Large intestine (tissue), 12 donors: ENCODE measurements around the gene ATP5PD. TPM values are rescaled to one million over a fixed set of nuclear protein-coding genes. Genes with fewer than 3 reads are reported as not detected.

Experiments
- DNase-seq, 2 donors: peaks; one replicate each; pipeline versions ENCODE4 v3.0.0 to v3.0.0-alpha.2; 2013
- H3K27ac ChIP-seq: one replicate; pipeline ENCODE4 v1.5.1; 2013; ENCODE audit warnings: low read length
- H3K27me3 ChIP-seq: 2 replicates; pipeline ENCODE4 v1.6.1; 2013; ENCODE audit warnings: low read length; ENCODE audit not compliant: control insufficient read depth, insufficient read depth
- H3K36me3 ChIP-seq: 2 replicates; pipeline ENCODE4 v1.6.1; 2013; ENCODE audit warnings: low read length; ENCODE audit not compliant: control insufficient read depth, insufficient read depth
- H3K4me1 ChIP-seq: one replicate; pipeline ENCODE4 v1.6.1; 2013; ENCODE audit warnings: low read length; ENCODE audit not compliant: control insufficient read depth, insufficient read depth
- H3K4me3 ChIP-seq: one replicate; pipeline ENCODE4 v1.5.1; 2013; ENCODE audit warnings: low read length
- H3K9me3 ChIP-seq: one replicate; pipeline ENCODE4 v1.6.1; 2013; ENCODE audit warnings: mild to moderate bottlenecking, low read depth, low read length, moderate library complexity; ENCODE audit not compliant: control insufficient read depth
- WGBS: methylation state at CpG from one replicate; pipeline ENCODE4 v1.1.5; 2013; ENCODE audit warnings: low lambda C conversion rate; ENCODE audit not compliant: insufficient coverage; 5-methylcytosine and 5-hydroxymethylcytosine counted together
- long read RNA-seq, 11 donors: transcript quantifications; one replicate each; lab custom pipeline, GENCODE V29; 2026
- polyA plus RNA-seq: library from polyadenylated mRNA; unstranded; fragments of 120-200 nt; gene quantifications from one replicate; pipeline ENCODE4 v1.2.1, GENCODE V29; 2013

The ATP5PD gene
- 321 TPM for polyA plus RNA-seq
- long read RNA-seq, donor 1, transcript ATP5PD-204 (2 exons, 2,191 nt), result minor isoform, 8 of 139 reads
- long read RNA-seq, donor 1, transcript ATP5PD-201 (6 exons, 603 nt), result major isoform, 74 of 139 reads
- long read RNA-seq, donor 1, partial matches to known transcripts, result 49 of 139 reads
- long read RNA-seq, donor 1, other reads (novel, unspliced or antisense), result 6 of 139 reads
- long read RNA-seq, donor 2, transcript ATP5PD-204 (2 exons, 2,191 nt), result minor isoform, 19 of 287 reads
- long read RNA-seq, donor 2, transcript ATP5PD-201 (6 exons, 603 nt), result major isoform, 157 of 287 reads
- long read RNA-seq, donor 2, partial matches to known transcripts, result 88 of 287 reads
- long read RNA-seq, donor 2, other reads (novel, unspliced or antisense), result 22 of 287 reads
- long read RNA-seq, donor 3, result 0 reads
- long read RNA-seq, donor 4, transcript ATP5PD-201 (6 exons, 603 nt), result major isoform, 23 of 35 reads
- long read RNA-seq, donor 4, partial matches to known transcripts, result 9 of 35 reads
- long read RNA-seq, donor 4, other reads (novel, unspliced or antisense), result 0 of 35 reads
- long read RNA-seq, donor 5, transcript ATP5PD-201 (6 exons, 603 nt), result major isoform, 76 of 116 reads
- long read RNA-seq, donor 5, transcript ATP5PD-204 (2 exons, 2,191 nt), result minor isoform, 5 of 116 reads
- long read RNA-seq, donor 5, partial matches to known transcripts, result 30 of 116 reads
- long read RNA-seq, donor 5, other reads (novel, unspliced or antisense), result 5 of 116 reads
- long read RNA-seq, donor 6, transcript ATP5PD-201 (6 exons, 603 nt), result major isoform, 108 of 201 reads
- long read RNA-seq, donor 6, transcript ATP5PD-204 (2 exons, 2,191 nt), result minor isoform, 18 of 201 reads
- long read RNA-seq, donor 6, partial matches to known transcripts, result 68 of 201 reads
- long read RNA-seq, donor 6, other reads (novel, unspliced or antisense), result 6 of 201 reads
- long read RNA-seq, donor 7, transcript ATP5PD-201 (6 exons, 603 nt), result major isoform, 63 of 120 reads
- long read RNA-seq, donor 7, transcript ATP5PD-204 (2 exons, 2,191 nt), result minor isoform, 12 of 120 reads
- long read RNA-seq, donor 7, partial matches to known transcripts, result 45 of 120 reads
- long read RNA-seq, donor 7, other reads (novel, unspliced or antisense), result 0 of 120 reads
- long read RNA-seq, donor 8, transcript ATP5PD-201 (6 exons, 603 nt), result major isoform, 194 of 362 reads
- long read RNA-seq, donor 8, transcript ATP5PD-204 (2 exons, 2,191 nt), result minor isoform, 28 of 362 reads
- long read RNA-seq, donor 8, partial matches to known transcripts, result 133 of 362 reads
- long read RNA-seq, donor 8, other reads (novel, unspliced or antisense), result 6 of 362 reads
- long read RNA-seq, donor 9, transcript ATP5PD-201 (6 exons, 603 nt), result major isoform, 117 of 259 reads
- long read RNA-seq, donor 9, transcript ATP5PD-204 (2 exons, 2,191 nt), result minor isoform, 18 of 259 reads
- long read RNA-seq, donor 9, partial matches to known transcripts, result 112 of 259 reads
- long read RNA-seq, donor 9, other reads (novel, unspliced or antisense), result 10 of 259 reads
- long read RNA-seq, donor 10, transcript ATP5PD-201 (6 exons, 603 nt), result major isoform, 178 of 329 reads
- long read RNA-seq, donor 10, transcript ATP5PD-204 (2 exons, 2,191 nt), result minor isoform, 17 of 329 reads
- long read RNA-seq, donor 10, partial matches to known transcripts, result 120 of 329 reads
- long read RNA-seq, donor 10, other reads (novel, unspliced or antisense), result 12 of 329 reads
- long read RNA-seq, donor 11, transcript ATP5PD-201 (6 exons, 603 nt), result major isoform, 111 of 168 reads
- long read RNA-seq, donor 11, transcript ATP5PD-204 (2 exons, 2,191 nt), result minor isoform, 10 of 168 reads
- long read RNA-seq, donor 11, partial matches to known transcripts, result 40 of 168 reads
- long read RNA-seq, donor 11, other reads (novel, unspliced or antisense), result 6 of 168 reads

GRCh38 chr17:75046407-75047289 lies at the start of gene ATP5PD, which contains the start of gene KCTD2:
Gene ATP5PD (minus strand): TSS chr17:75046969. CDS start chr17:75042650, 4,319 bp downstream.
Gene KCTD2 (plus strand): TSS chr17:75047225. CDS start chr17:75047251, 26 bp downstream.
- peak within 1 kb of the TSS; percentile 99 for H3K4me3 ChIP-seq
- peaks cover 3% of the 10 kb centered on the region for H3K9me3 ChIP-seq
- peaks cover 8% of the 10 kb centered on the region for H3K36me3 ChIP-seq
- WGBS, result no CpG with 5 or more reads among the region's 72 CpGs
- peak within 1 kb of the TSS; percentile 95 for H3K27ac ChIP-seq
- peaks cover 11% of the 10 kb centered on the region for H3K4me1 ChIP-seq
- no peaks in the 10 kb centered on the region for H3K27me3 ChIP-seq
- DNase-seq, result peak; percentile 97 to 98

GRCh38 chr17:75096082-75096625 lies 49.4 kb upstream of the ATP5PD start:
- H3K36me3 ChIP-seq, result peaks cover 50% of the 10 kb centered on the region
- H3K9me3 ChIP-seq, result peaks cover 5% of the 10 kb centered on the region
- peaks cover 42% of the 10 kb centered on the region for H3K4me1 ChIP-seq
- peak overlapping the region; percentile 71 for H3K27ac ChIP-seq
- H3K4me3 ChIP-seq, result no peak overlapping the region
- no peaks in the 10 kb centered on the region for H3K27me3 ChIP-seq
- peak; percentile 96 to 98 for DNase-seq
- no CpG with 5 or more reads among the region's 14 CpGs for WGBS

GRCh38 chr17:75094871-75095399 lies 48.2 kb upstream of the ATP5PD start:
- H3K27me3 ChIP-seq, result no peaks in the 10 kb centered on the region
- H3K36me3 ChIP-seq, result peaks cover 41% of the 10 kb centered on the region
- no peak overlapping the region for H3K27ac ChIP-seq
- peaks cover 54% of the 10 kb centered on the region for H3K4me1 ChIP-seq
- no peak overlapping the region for H3K4me3 ChIP-seq
- DNase-seq, result no peak
- H3K9me3 ChIP-seq, result peaks cover 2% of the 10 kb centered on the region
- no CpG with 5 or more reads among the region's 16 CpGs for WGBS

GRCh38 chr17:75093548-75094158 lies 46.9 kb upstream of the ATP5PD start:
- no peak overlapping the region for H3K4me3 ChIP-seq

GRCh38 chr17:75091855-75092327 lies 45.1 kb upstream of the ATP5PD start:
- Histone ChIP-seq H3K4me3 (no peak overlapping the region), H3K27ac (peak overlapping the region; percentile 80)

More at GRCh38 chr17:75093548-75094158, 46.9 kb upstream of the ATP5PD start:
- no peak for DNase-seq
- Histone ChIP-seq H3K4me1 (peaks cover 66% of the 10 kb centered on the region), H3K9me3 (no peaks in the 10 kb centered on the region), H3K27me3 (no peaks in the 10 kb centered on the region), H3K36me3 (peaks cover 28% of the 10 kb centered on the region), H3K27ac (peak overlapping the region; percentile 80)
- no CpG with 5 or more reads among the region's 18 CpGs for WGBS

GRCh38 chr17:75090871-75091854 lies 44.4 kb upstream of the ATP5PD start:
- Histone ChIP-seq H3K36me3 (peaks cover 14% of the 10 kb centered on the region), H3K4me1 (peaks cover 80% of the 10 kb centered on the region), H3K4me3 (peak overlapping the region; percentile 7), H3K27me3 (no peaks in the 10 kb centered on the region), H3K27ac (peak overlapping the region; percentile 80), H3K9me3 (no peaks in the 10 kb centered on the region)
- WGBS, result 34% methylated on average over 3 of the region's 19 CpGs
- DNase-seq, result peak in 1 of 2 donors; percentile 76

More at GRCh38 chr17:75091855-75092327, 45.1 kb upstream of the ATP5PD start:
- Histone ChIP-seq H3K27me3 (no peaks in the 10 kb centered on the region), H3K4me1 (peaks cover 76% of the 10 kb centered on the region), H3K36me3 (peaks cover 14% of the 10 kb centered on the region), H3K9me3 (no peaks in the 10 kb centered on the region)
- WGBS, result no CpG with 5 or more reads among the region's 10 CpGs
- peak; percentile 83 to 91 for DNase-seq
